ENCODE data around the gene TXLNA.

TXLNA gene

GRCh38 chr1:32184650-32185049, 5.2 kb downstream of the TXLNA start:
- DNase-seq (ENCODE audit: low read depth): no peak

GRCh38 chr1:32186077-32186476, 6.6 kb downstream of the TXLNA start:
- DNase-seq (ENCODE audit: low read depth): no peak

- DNase-seq (ENCODE audit: low read depth): no peak
Measured at GRCh38 chr1:32186491-32186890, 7.0 kb downstream of the TXLNA start.

GRCh38 chr1:32187850-32188249, 8.4 kb downstream of the TXLNA start:
- DNase-seq (ENCODE audit: low read depth): no peak

GRCh38 chr1:32192220-32192948, 12.9 kb downstream of the TXLNA start:
- no peak for DNase-seq (ENCODE audit: low read depth)

- no peak for DNase-seq (ENCODE audit: low read depth)
Measured at GRCh38 chr1:32194984-32195383, 15.5 kb downstream of the TXLNA start.

GRCh38 chr1:32195531-32195930, 16.1 kb downstream of the TXLNA start:
- DNase-seq (ENCODE audit: low read depth): no peak

- DNase-seq (ENCODE audit: low read depth): peak; percentile 33
Measured at GRCh38 chr1:32195972-32196823, 16.7 kb downstream of the TXLNA start.

- no peak for DNase-seq (ENCODE audit: low read depth)
Measured at GRCh38 chr1:32197074-32197473, 17.6 kb downstream of the TXLNA start.

- no peak for DNase-seq (ENCODE audit: low read depth)
Measured at GRCh38 chr1:32197837-32198236, 18.4 kb downstream of the TXLNA start.

- DNase-seq (ENCODE audit: low read depth): no peak
Measured at GRCh38 chr1:32198237-32199042, 19.0 kb downstream of the TXLNA start.

- no peak for DNase-seq (ENCODE audit: low read depth)
Measured at GRCh38 chr1:32199043-32199716, 19.7 kb downstream of the TXLNA start.

- no peak for DNase-seq (ENCODE audit: low read depth)
Measured at GRCh38 chr1:32199717-32200072, 20.2 kb downstream of the TXLNA start.

- peak; percentile 82 for DNase-seq (ENCODE audit: low read depth)
Measured at GRCh38 chr1:32200226-32201010, 20.9 kb downstream of the TXLNA start, which contains the start of gene CCDC28B. Gene CCDC28B (plus strand): TSS chr1:32200595. CDS start chr1:32201936, 1,341 bp downstream.

- peak; percentile 72 for DNase-seq (ENCODE audit: low read depth)
Measured at GRCh38 chr1:32201011-32201855, 21.8 kb downstream of the TXLNA start.

GRCh38 chr1:32204943-32205361, 25.5 kb downstream of the TXLNA start:
- DNase-seq (ENCODE audit: low read depth): no peak

- DNase-seq (ENCODE audit: low read depth): peak; percentile 80
Measured at GRCh38 chr1:32205401-32206370, 26.2 kb downstream of the TXLNA start, which contains the start of gene IQCC. Gene IQCC (plus strand): TSS chr1:32205671. CDS start chr1:32205682, 11 bp downstream.

GRCh38 chr1:32208469-32208868, 29.0 kb downstream of the TXLNA start:
- DNase-seq (ENCODE audit: low read depth): no peak

- peak; percentile 50 for DNase-seq (ENCODE audit: low read depth)
Measured at GRCh38 chr1:32208891-32209328, 29.4 kb downstream of the TXLNA start, which contains the start of gene DCDC2B. Gene DCDC2B (plus strand): TSS chr1:32209089. CDS start chr1:32209094, 5 bp downstream.

Data from EH (cell line).